SK-N-MC (cell line): Measurements from ENCODE around the gene PIWIL1.

Experiments
- EZH2 ChIP-seq: fragments of 200-600 bp; sonication (generic); IDR thresholded peaks from one replicate; pipeline ENCODE4 v1.6.1; 2017; ENCODE audit warnings: antibody characterized with exemption
- POLR2AphosphoS5 ChIP-seq: IDR thresholded peaks from 2 replicates; pipeline ENCODE4 v1.6.1; 2012; ENCODE audit warnings: mild to moderate bottlenecking, low read depth, low read length, borderline replicate concordance

DNA sequence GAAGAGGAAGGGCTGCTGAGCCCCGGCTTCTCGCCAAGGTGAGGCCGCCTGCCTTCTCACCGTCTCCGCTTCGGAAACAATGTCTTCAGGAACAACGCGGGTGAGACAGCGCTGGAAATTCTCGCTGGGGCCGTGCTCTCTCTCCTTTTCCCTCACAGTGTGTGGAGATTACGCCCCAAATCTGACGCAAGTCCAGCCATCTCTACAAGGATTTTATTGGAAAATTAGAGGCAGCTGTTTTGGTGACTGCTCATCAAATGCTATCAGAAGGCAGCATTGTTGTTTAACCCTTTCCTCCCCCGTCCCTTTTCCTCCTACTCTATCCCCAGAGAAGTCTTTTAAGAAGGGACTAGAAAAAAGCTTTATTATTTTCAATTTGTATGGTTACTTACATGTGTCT lies 53.5 kb downstream of the PIWIL1 start:
- TF ChIP-seq POLR2AphosphoS5 = no peak
- TF ChIP-seq EZH2 = no peak
